Measurements from ENCODE around the gene IZUMO4.

IZUMO4 gene

DNA sequence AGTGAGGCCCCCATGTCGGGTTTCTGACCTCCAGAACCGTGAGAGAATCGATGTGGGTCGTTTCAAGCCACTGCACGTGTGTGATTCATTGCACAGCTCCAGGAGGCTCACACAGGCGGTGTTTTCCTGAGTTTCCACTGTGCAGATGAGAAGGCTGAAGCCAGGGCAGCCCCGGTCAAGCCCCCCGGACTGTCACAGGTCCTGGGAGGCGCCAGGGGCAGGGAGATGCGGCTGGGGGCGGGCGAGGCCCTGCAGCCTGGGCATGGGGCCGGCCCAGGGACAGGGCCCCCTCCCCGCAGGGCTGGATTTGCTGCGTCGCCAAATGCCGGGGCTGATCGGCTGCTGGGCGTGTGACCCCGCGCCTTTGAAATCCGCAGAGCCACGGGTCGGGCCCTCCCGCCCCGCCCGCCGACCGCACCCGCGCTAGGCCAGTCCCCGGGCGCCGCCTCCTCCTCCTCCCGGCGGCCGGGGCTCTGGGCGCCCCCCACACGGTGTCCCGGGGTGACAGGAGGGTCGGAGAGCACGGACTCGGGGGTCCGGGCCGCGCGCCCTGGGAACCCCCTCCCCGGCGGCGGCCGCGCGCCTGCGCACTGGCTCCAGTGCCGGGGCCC is 35.7 kb upstream of the IZUMO4 start:
- DNase-seq (ENCODE audit: insufficient read length): no peak
- TF ChIP-seq TAF1 (IDR thresholded peaks at IDR 0.05; ENCODE audit: borderline replicate concordance, low read depth, low read length): no peak
- no peak; the same call in 1 of the 2 replicates for TF ChIP-seq POLR2A (IDR thresholded peaks at IDR 0.05; ENCODE audit: low read depth, low read length)

DNA sequence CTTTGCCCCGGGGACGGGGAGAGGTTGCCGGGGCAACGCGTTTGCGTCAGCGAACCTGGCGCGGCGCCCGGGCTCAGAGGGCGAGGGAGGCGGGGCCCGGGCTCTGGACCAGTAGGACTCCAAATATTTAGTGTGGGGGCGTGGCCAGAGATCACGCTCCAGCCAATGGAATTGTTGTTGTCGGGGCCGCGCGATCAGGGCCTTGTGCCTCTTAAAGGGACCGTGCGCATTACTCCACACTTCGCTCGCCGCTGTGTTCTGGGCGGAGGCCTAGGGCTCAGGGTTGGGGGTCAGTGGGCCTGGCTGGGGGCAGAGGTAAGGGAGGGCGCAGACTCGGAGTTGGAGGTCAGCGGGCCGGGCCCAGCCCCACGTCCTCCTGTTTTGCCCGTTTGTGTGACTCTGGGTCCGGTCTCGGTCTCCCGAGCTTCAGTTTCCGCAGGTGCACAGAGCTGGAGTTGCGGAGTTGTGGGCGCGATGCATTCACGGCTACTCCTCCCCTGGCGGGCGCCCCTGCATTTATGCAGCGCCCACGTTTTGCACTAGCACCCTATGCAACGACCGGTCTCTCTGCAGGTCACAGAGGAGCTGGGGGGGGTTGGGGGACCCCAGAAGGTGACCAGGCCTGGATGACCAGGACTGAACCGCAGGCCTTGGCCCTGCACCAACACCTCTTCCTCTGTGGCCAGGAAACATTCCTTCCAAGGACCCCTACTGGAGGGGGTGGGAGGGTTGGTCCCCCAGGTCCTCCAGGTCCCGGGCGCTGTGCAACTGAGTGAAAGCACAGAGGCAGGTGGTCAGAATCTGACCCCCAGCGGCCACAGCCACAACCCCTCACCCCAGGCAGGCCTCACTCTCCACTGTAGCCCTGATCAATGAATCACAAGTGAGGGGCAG is 35.0 kb upstream of the IZUMO4 start:
- DNase-seq (ENCODE audit: insufficient read length): peak; percentile 98
- TF ChIP-seq POLR2A (IDR thresholded peaks at IDR 0.05; ENCODE audit: low read depth, low read length) (peak; percentile 71; the same call in 1 of the 2 replicates), POLR2AphosphoS5 (IDR thresholded peaks at IDR 0.05; ENCODE audit: low read depth, low read length) (no peak), TAF1 (IDR thresholded peaks at IDR 0.05; ENCODE audit: borderline replicate concordance, low read depth, low read length) (0 out of 2 replicates have a peak, but pooled peaks have one; percentile 41)
- FAIRE-seq: peak; percentile 99

More for the DNA sequence above, 35.7 kb upstream of the IZUMO4 start:
- FAIRE-seq: no peak

DNA sequence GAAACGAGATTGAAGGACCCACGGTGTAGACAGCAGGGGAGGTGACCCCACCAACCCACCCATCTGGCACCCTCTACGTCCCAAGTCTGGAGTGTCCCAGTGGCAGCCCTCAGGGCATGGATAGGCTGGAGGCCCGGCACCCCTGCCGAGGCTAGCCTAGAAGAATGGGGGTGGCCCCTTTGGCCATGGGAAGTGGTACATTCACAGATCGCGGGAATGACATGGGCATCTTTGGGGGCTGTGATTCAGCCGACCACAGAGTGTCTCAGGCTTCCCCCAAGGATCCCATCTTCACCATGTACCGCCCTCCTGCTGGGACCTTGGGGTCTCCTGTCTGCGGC is 34.4 kb upstream of the IZUMO4 start:
- FAIRE-seq (peak; percentile 44), DNase-seq (ENCODE audit: insufficient read length) (no peak)
- TF ChIP-seq TAF1 (IDR thresholded peaks at IDR 0.05; ENCODE audit: borderline replicate concordance, low read depth, low read length) (no peak), POLR2AphosphoS5 (IDR thresholded peaks at IDR 0.05; ENCODE audit: low read depth, low read length) (no peak), POLR2A (IDR thresholded peaks at IDR 0.05; ENCODE audit: low read depth, low read length) (no peak)

DNA sequence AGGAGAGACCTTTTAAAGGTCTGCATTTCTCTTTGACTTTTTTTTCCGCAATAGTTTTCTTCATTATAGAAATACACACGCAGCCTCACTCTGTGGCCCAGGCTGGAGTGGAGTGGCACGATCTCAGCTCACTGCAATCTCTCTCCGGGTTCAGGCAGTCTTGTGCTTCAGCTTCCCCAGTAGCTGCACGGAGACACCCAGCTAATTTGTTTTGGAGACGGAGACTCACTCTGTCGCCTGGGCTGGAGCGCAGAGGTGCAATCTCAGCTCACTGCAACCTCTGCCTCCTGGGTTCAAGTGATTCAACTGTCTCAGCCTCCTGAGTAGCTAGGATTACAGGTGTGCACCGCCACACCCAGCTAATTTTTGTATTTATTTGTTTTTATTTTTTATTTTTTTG is 33.9 kb upstream of the IZUMO4 start:
- no peak for TF ChIP-seq POLR2AphosphoS5 (IDR thresholded peaks at IDR 0.05; ENCODE audit: low read depth, low read length)
- no peak for TF ChIP-seq POLR2A (IDR thresholded peaks at IDR 0.05; ENCODE audit: low read depth, low read length)
- no peak for TF ChIP-seq TAF1 (IDR thresholded peaks at IDR 0.05; ENCODE audit: borderline replicate concordance, low read depth, low read length)
- FAIRE-seq: no peak
- no peak for DNase-seq (ENCODE audit: insufficient read length)

DNA sequence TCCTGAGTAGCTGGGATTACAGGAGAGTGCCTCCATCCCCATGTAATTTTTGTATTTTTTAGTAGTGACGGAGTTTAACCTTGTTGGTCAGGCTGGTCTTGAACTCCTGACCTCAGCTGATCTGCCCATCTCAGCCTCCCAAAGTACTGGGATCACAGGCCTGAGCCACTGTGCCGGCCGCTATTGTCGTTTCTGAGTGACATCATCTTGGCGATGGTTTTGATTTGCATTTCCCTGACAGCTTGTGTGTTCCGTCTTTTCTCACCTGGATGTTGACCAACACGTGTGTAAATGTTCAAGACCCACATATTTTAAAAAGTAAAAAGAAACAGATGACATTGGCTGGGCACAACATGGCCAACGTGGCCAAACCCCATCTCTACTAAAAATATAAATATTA is 32.9 kb upstream of the IZUMO4 start:
- peak; percentile 71 for FAIRE-seq
- TF ChIP-seq POLR2A (IDR thresholded peaks at IDR 0.05; ENCODE audit: low read depth, low read length) (no peak), POLR2AphosphoS5 (IDR thresholded peaks at IDR 0.05; ENCODE audit: low read depth, low read length) (no peak), TAF1 (IDR thresholded peaks at IDR 0.05; ENCODE audit: borderline replicate concordance, low read depth, low read length) (no peak)
- DNase-seq (ENCODE audit: insufficient read length): no peak

DNA sequence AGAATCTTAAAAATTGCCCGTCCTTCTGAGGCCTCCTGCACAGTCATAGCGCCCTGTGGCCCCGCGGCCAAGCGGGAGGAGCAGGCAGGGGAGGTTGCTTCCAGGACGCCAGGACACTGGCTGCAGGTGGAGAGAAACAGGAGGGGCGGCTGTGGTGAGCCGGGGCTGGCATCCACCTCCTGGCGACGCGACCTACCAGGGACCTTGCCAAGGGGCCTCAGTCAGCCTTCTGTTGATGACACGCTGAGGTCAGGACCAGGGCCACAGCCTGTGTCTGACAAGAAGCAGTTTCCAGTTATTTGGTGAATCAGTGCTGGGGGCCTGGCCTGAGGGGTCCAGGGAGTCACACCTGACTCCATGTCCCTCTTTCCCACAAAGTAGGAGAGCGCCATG is 32.3 kb upstream of the IZUMO4 start:
- TF ChIP-seq POLR2AphosphoS5 (IDR thresholded peaks at IDR 0.05; ENCODE audit: low read depth, low read length): no peak
- no peak for TF ChIP-seq TAF1 (IDR thresholded peaks at IDR 0.05; ENCODE audit: borderline replicate concordance, low read depth, low read length)
- no peak for TF ChIP-seq POLR2A (IDR thresholded peaks at IDR 0.05; ENCODE audit: low read depth, low read length)
- DNase-seq (ENCODE audit: insufficient read length) (no peak), FAIRE-seq (no peak)

DNA sequence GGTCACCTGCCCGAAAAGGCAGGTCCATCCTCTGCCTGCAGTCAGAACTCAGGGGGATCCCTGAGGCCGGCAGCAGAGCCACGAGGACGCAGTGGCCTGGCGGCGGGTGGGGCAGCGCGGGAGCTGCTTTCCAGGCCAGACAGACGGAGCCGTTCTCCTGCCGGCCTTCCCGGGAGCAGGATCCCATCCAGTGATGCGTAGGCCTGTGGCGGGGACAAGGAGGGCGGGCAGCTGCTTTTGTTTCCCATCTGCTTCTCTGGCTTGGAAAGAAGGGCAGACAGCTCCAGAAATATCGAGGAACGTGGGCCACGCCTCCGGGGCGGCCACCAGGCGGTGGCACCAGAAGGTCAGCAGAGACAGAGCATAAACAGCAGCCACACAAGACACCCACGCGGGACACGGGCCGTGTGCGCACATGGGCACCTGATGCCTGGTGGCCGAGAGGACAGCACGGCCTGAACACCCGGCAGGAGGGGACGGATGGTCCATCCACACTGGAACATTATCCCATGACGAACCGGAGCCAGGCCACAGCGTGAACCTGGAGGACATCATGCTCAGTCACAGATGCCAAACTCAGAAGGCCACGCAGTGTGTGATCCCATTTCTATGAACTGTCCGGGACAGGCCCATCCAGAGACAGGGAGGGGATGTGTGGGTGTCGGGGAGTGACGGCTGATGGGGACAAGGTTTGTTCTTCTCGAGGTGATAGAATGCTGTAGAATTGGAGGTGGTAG is 31.8 kb upstream of the IZUMO4 start:
- FAIRE-seq: no peak
- no peak for TF ChIP-seq POLR2AphosphoS5 (IDR thresholded peaks at IDR 0.05; ENCODE audit: low read depth, low read length)
- TF ChIP-seq POLR2A (IDR thresholded peaks at IDR 0.05; ENCODE audit: low read depth, low read length): no peak
- TF ChIP-seq TAF1 (IDR thresholded peaks at IDR 0.05; ENCODE audit: borderline replicate concordance, low read depth, low read length): no peak
- DNase-seq (ENCODE audit: insufficient read length): no peak

DNA sequence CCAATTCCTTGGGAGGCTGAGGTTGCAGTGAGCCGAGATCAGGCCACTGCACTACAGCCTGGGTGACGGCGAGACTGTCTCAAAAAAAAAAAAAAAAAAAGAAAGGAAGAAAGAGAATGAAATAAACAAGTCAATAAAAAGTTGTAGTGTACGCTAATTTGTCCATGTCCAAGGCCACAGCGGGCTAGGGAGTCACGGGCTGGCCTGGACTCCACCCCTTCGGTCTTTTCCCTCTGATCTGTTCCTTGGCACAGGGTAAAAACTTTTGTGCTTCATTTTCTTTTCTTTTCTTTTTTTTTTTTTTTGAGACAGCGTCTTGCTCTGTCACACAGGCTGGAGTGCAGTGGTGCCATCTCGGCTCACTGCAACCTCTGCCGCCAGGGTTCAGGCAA is 26.3 kb upstream of the IZUMO4 start:
- TF ChIP-seq TAF1 (IDR thresholded peaks at IDR 0.05; ENCODE audit: borderline replicate concordance, low read depth, low read length): no peak
- TF ChIP-seq POLR2AphosphoS5 (IDR thresholded peaks at IDR 0.05; ENCODE audit: low read depth, low read length): no peak; the same call in 1 of the 2 replicates
- no peak for TF ChIP-seq POLR2A (IDR thresholded peaks at IDR 0.05; ENCODE audit: low read depth, low read length)
- DNase-seq (ENCODE audit: insufficient read length) (no peak), FAIRE-seq (no peak)

DNA sequence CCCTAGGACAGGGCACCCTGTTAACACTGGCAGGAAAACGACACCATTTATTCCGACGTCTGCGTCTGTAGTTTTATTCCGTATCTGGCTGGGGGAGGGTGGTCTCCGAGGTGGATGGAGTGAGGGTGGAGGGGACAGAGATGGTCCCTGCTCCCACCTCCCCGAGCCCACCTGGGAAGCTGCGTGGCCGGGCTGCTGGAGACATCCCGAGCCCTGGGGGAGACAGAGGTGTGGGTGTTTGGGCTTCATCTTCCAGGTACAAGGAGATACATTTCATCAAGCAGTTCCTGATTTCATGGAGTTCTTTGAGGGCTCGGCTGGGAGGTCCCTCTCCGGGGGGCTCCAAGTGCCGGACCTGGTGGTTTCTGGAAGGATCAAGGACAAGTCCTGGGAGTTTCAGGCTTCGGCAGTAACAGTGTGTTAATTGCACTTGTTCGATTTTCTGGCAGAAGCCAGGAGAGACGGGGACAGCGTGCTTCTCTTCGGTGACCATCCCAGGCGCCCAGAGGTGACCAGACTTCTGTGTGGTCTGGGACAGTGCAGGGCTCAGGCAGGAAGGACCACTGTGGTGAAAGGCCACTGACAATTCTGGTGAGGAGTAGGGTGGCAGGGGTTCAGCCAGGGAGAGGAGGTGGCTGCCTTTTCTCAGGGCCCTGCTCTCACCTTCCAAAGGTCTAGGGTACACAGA is 25.6 kb upstream of the IZUMO4 start:
- FAIRE-seq (no peak), DNase-seq (ENCODE audit: insufficient read length) (no peak)
- TF ChIP-seq POLR2AphosphoS5 (IDR thresholded peaks at IDR 0.05; ENCODE audit: low read depth, low read length): peak; percentile 53
- TF ChIP-seq POLR2A (IDR thresholded peaks at IDR 0.05; ENCODE audit: low read depth, low read length): peak; percentile 60; the same call in 1 of the 2 replicates
- TF ChIP-seq TAF1 (IDR thresholded peaks at IDR 0.05; ENCODE audit: borderline replicate concordance, low read depth, low read length): no peak

DNA sequence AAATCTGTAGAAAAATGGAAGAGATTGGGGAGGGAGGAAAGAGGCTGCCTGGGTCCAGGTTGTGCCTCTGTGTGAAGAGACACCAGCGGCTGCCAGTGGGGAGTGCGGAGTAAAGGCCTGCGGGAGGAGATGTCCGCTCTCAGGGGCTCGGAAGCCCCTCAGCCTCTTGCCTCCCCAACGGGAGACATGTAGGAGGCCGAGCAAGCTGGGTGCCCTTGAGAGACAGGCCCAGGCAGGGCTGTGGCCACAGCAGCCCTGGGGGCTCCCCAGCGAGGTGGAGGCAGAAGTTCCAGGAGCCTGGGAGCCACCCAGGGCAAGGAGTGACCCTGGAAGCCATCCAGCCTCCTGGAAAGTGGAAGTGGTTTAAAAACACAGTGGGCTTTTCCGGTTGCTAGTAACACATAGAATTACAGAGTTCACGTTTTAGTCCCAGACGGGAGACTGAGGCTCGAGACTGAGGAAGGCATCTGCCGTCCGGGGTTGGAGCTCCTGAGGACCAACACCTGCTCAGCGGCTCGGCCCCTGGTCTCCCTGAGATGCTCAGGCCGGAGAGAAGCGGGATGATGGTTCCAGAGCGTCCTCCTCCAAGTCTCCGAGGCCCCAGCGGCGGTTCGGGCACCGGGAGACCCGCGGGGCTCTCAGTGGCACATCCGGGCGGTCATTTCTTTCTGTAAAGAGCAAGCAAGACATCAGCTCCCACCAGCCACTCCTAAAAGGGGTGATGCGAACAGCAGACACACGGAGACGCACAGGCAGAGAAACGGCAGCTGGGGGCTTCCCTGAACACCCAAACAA is 23.8 kb upstream of the IZUMO4 start:
- TF ChIP-seq POLR2A (IDR thresholded peaks at IDR 0.05; ENCODE audit: low read depth, low read length): no peak
- no peak for TF ChIP-seq TAF1 (IDR thresholded peaks at IDR 0.05; ENCODE audit: borderline replicate concordance, low read depth, low read length)
- TF ChIP-seq POLR2AphosphoS5 (IDR thresholded peaks at IDR 0.05; ENCODE audit: low read depth, low read length): 0 out of 2 replicates have a peak, but pooled peaks have one; percentile 22
- no peak for FAIRE-seq
- DNase-seq (ENCODE audit: insufficient read length): no peak

All from GM12892 (cell line).